DMS114 treated with DMSO at 0.1 percent for 48 hours (cell line): ENCODE results near the gene SYT9.

Experiments used
- DNase-seq: peaks from one replicate; lab custom pipeline; 2025; ENCODE audit not compliant: unreplicated experiment; lab: John Stamatoyannopoulos, UW

SYT9 gene

DNA sequence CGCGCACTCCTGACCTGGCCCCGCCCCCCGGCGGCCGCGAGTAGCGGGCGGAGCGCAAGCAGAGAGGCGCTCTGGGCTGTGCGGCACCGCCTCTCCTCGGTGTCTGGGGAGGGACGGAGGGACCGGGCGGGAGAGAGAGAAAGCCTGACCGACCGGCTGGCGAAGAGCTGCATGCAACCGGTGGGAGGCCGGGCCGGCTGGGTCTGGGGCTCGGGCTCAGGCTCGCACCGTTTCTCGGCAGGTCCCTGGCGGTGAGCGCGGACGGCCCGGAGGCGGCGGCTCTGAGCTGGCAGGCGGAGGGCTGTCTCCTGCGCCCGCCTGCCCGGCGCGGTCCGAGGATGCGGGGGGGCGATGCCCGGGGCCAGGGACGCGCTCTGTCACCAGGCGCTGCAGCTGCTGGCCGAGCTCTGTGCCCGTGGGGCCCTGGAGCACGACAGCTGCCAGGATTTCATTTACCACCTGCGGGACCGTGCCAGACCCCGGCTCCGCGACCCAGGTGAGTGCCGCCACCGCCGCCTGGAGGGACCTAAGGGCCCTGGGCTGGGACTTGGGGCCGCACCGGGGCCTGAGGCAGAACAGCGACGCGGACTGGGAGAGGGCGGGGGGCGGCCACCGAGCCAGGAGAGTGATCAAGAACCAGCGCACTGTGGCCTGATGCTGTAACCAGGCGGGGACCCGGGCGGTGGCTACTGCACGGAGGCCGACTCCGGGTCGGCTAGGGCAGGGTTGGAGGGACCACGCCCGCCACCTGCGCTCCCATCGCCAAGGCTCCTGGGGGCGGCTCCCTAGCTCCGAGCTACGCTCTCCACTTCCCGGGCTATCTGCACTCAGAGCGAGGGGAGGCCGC, at the start of gene SYT9:
TSS of gene SYT9 (plus strand) at position 69 of the 847 bp plus-strand sequence. CDS start at position 352, 283 bp downstream.
- peak; percentile 3 for DNase-seq

- no peak for DNase-seq
These were observed 49.3 kb upstream of the SYT9 start for GRCh38 chr11:7202412-7202811.

- no peak for DNase-seq
These were observed 46.9 kb upstream of the SYT9 start for GRCh38 chr11:7204778-7205177.

- no peak for DNase-seq
These were observed 43.3 kb upstream of the SYT9 start for GRCh38 chr11:7208391-7208790.

DNA sequence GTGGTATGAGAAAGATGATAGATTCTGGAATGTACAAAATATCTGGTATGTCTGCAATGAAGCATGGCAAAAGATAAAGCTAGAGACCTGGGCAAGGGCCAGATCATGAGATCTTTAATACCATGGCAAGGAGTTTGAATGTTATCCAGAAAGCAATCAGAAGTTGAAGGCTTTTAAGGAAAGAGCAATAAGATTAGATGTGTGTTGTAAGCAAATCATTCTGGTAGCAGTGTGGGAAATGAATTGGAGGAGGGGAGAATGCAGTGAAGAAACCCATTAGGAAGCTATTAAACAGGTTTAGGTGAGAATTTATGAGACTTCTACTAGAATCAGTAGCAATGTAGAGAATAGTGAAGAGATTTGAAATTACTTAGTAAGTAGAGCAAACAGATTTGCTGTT, 32.2 kb upstream of the SYT9 start:
- no peak for DNase-seq

- DNase-seq: no peak
These were observed 31.1 kb upstream of the SYT9 start for GRCh38 chr11:7220636-7221035.

DNA sequence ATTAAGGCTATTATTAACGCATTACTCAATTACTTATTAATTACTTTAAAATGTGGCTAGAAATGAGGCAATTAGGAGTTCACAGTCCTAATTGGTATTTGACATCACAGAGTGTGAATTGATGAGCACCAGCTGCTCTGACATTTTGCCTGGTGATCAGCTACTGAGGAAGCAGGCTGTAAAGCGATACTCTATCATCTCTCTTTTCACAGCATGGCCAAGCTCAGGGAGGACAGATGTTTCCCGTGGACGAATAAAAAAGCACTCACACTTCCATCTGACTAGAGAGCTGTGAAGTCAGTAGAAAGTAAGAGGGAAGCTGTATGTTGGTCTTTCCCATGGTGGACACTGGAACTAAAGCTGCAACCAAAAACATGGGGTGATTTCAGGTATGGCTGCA, 29.1 kb upstream of the SYT9 start:
- DNase-seq: no peak

DNA sequence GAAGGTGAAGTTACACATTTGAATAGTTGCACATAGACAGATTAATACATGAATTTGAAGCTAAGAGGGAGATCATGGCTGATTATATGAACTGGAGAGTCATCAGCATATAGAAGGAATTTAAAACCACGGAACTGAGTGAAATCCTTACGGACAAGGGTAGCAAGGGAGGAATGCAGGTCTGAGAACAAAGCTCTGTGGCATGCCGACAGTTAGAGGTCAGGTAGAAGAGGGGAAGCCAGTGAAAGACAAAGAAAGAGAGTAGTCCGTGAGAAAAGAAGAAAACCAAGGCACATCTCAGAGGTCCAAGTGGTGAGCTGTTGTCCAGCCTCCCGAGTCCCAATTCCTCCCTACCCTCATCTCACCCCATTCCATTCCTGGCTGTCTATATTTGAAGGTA, 11.8 kb upstream of the SYT9 start:
- no peak for DNase-seq

GRCh38 chr11:7245341-7245740, 6.4 kb upstream of the SYT9 start:
- no peak for DNase-seq

DNA sequence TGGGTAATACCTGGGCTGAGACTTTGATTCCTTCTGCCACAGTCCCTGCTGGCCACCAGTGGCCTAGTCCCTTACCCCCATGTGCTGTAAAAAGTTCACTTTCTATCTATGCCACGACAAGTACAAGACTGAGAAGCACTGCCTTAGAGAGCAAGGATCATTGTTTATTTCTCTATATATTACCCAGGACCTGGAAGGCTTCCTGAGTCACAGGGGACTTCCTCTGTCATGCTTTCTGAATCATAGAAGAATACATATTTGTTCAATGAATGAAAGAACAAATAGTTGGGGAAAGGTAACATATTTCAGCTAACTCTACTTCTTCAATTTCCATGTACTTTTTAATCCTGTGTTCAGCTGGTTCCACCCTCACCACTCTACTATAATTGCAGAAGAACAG, 5.5 kb upstream of the SYT9 start:
- no peak for DNase-seq

DNA sequence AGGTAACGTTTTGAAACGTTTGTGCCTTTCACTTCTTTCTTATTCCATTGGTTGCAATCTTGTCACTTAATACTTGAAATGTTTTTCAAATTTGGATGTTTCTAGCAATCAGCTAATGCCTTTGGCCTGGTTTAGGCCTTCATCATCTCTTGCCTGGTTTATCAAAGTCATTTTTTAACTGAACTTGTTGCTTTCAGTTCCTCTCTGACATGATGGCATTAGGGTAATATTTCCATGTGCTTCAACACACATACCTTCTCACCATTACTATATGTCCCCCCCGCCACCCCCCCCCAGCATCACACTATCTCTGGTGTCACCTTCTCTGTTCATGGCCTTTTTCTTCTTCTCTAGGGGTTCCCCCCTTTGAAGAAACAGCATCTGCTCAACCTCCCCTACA, 1.5 kb upstream of the SYT9 start:
- no peak for DNase-seq

GRCh38 chr11:7251487-7251835, 243 bp upstream of the SYT9 start:
- DNase-seq: no peak

DNA sequence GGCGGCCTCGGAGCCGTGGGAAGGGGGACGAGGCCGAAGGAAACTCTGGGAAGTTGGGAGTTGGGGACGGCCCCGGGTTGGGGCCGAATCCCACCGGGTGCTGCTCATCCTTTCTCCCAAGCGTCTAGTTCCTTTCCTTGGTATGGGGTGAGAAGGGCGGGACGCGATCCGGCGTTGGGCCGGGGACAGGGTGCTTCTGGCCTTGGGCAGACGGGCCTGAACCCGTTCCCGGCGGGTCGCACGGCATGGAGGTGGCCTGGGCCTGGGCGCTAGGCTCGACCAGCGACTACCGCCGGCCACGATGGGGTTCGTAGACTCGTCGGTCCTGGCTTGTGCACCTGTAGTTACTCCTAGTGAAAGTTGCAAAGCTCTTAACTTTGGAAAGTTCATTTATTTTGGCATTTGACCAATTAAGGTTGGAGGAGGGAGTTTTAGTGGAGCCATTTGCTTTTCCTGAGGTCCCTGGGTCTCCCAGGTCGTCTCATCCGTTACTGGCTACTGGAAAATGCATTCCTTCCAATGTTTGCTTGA, 1.0 kb downstream of the SYT9 start:
- no peak for DNase-seq

DNA sequence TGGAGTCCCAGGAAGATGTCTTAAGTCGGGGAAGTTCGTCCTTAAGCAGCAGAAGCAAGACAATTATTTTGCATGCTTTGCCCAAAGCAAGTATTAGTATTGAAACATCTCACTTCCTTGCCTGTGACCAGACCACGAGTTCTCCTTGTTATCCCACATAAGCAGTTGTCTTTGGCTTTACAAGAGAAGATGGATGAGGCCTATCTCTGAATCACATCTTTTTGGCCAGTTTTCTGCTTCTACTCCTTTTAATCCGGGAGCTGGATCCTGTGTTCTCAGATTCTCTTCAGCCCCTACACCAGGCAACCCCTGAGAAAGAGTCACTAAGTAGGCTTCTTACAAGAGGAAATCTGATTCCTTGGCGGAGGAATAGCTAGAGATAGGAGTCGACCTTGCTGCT, 2.1 kb downstream of the SYT9 start:
- no peak for DNase-seq

- no peak for DNase-seq
These were observed 3.1 kb downstream of the SYT9 start for GRCh38 chr11:7254731-7255291.

- DNase-seq: no peak
These were observed 5.2 kb downstream of the SYT9 start for GRCh38 chr11:7256943-7257342.

DNA sequence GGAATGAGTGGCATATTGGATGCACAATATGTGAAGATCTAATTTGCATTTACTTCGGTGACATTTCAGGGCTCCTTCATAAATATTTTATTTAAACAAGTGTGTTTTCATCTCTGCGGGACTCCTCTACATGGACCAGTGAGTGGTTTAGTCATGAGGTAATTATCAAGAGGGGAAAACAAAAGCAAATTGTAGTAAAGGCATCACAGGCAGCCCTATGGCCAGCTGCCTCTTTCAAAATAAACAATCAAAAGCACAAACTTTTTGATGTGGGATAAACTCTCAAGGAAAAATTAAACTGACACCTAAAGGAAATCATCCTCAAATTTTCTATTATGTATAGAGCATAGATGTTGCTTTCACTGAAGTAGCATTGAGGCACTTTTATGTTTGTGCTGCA, 6.0 kb downstream of the SYT9 start:
- no peak for DNase-seq

DNA sequence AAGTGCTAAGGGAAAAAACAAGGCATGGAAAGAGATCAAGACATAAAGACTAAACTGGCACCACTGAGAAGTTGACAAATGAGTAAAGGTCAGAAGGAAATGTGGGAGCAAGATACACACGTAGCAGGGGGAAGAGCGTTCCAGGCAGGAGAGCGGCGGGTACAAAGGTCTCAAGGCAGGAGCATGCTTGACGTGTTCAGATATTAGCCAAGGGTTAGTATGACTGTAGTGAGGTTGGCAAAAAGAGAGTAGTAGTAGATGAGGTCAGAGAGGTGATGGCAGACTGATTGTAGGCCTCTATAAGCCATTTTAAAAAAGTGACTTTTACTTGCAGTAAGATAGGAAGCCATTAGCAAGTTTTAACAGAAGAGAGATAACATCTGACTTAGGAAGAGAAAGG, 9.9 kb downstream of the SYT9 start:
- DNase-seq: no peak

GRCh38 chr11:7262672-7263071, 11.0 kb downstream of the SYT9 start:
- no peak for DNase-seq

- DNase-seq: no peak
These were observed 12.1 kb downstream of the SYT9 start for GRCh38 chr11:7263842-7264241.

- DNase-seq: no peak
These were observed 17.1 kb downstream of the SYT9 start for GRCh38 chr11:7268758-7269157.

DNA sequence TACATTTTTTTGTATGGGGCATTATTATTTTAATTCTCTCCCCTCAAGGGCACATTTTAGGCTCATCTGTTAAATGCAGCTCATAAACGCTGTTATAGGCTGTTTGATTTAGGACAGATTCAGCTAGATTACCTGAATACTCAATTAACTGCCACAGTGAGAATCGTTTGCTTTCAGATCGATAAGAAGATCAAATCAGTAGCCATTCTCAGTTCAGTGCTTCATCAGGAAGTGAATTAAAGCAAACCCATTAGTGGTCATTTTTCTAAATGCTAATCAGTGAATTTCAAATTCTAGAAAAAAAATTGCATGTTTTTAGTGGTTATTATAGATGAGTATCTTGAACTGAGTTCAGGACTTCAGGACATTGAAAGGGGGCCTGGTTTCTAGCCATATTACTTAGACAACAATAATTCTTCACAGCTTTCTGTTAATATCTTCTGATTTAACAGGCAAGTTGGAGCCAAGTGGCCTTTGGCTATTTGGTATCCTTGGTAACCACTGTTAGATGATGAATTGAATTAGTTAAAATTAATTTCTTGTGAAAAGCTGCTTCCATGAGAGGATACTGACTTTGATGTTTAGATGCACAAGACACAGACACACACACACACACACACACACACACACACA, 18.6 kb downstream of the SYT9 start:
- DNase-seq: no peak
